ENCODE results near the gene CHFR.
"Not testable (repeated sequence)": the region's sequence is repeated elsewhere in the genome, so short reads cannot be mapped to it uniquely, and the experiment has no call there.

CHFR gene

DNA sequence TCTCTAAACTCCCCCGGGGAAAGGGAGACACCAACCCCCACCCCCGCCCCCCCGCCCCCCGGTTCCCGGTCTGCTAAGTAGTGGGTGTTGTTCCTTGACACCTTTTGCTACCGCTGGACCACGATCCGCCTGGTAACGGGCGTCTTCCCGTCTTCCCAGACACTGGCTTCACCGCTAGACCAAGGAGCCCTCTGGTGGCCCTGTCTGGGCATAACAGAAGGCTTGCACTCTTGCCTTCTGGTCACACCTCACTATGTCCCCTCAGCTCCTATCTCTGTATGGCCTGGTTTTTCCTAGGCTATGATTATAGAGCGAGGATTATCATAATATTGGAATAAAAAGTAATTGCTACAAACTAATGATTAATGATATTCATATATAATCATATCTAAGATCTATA is 78.0 kb downstream of the CHFR start:
- not testable (repeated sequence) for H4K20me1 ChIP-seq (ENCODE audit: insufficient read depth, low read length, poor library complexity, severe bottlenecking); H3K4me2 ChIP-seq (ENCODE audit: low read depth, low read length, poor library complexity, severe bottlenecking); H3K9me3 ChIP-seq (ENCODE audit: insufficient read depth, low read depth, low read length); H3K79me2 ChIP-seq (ENCODE audit: insufficient read depth, low read length); H3K9ac ChIP-seq (ENCODE audit: low read depth, low read length, poor library complexity, severe bottlenecking); H3K9me2 ChIP-seq (replicated peaks; ENCODE audit: low read depth, low read length); H2AFZ ChIP-seq (ENCODE audit: low read length); H3K27me3 ChIP-seq (ENCODE audit: insufficient read depth, low read length, poor library complexity, severe bottlenecking); H3F3A ChIP-seq (ENCODE audit: low read depth); H3K4me3 ChIP-seq (ENCODE audit: low read length, poor library complexity, severe bottlenecking)
- Histone ChIP-seq H3K36me3 (ENCODE audit: insufficient read depth, low read length) (peaks cover 23% of the 10 kb centered on the region; the same call in 1 of the 2 replicates), H3K4me1 (ENCODE audit: insufficient read depth, low read length, poor library complexity, severe bottlenecking) (peaks cover 15% of the 10 kb centered on the region)
- TF ChIP-seq, protein P1, sequence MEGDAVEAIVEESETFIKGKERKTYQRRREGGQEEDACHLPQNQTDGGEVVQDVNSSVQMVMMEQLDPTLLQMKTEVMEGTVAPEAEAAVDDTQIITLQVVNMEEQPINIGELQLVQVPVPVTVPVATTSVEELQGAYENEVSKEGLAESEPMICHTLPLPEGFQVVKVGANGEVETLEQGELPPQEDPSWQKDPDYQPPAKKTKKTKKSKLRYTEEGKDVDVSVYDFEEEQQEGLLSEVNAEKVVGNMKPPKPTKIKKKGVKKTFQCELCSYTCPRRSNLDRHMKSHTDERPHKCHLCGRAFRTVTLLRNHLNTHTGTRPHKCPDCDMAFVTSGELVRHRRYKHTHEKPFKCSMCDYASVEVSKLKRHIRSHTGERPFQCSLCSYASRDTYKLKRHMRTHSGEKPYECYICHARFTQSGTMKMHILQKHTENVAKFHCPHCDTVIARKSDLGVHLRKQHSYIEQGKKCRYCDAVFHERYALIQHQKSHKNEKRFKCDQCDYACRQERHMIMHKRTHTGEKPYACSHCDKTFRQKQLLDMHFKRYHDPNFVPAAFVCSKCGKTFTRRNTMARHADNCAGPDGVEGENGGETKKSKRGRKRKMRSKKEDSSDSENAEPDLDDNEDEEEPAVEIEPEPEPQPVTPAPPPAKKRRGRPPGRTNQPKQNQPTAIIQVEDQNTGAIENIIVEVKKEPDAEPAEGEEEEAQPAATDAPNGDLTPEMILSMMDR (conservative IDR thresholded peaks at IDR 0.05; ENCODE audit: low read length), result peak; percentile 30; the same call in 1 of the 2 replicates

DNA sequence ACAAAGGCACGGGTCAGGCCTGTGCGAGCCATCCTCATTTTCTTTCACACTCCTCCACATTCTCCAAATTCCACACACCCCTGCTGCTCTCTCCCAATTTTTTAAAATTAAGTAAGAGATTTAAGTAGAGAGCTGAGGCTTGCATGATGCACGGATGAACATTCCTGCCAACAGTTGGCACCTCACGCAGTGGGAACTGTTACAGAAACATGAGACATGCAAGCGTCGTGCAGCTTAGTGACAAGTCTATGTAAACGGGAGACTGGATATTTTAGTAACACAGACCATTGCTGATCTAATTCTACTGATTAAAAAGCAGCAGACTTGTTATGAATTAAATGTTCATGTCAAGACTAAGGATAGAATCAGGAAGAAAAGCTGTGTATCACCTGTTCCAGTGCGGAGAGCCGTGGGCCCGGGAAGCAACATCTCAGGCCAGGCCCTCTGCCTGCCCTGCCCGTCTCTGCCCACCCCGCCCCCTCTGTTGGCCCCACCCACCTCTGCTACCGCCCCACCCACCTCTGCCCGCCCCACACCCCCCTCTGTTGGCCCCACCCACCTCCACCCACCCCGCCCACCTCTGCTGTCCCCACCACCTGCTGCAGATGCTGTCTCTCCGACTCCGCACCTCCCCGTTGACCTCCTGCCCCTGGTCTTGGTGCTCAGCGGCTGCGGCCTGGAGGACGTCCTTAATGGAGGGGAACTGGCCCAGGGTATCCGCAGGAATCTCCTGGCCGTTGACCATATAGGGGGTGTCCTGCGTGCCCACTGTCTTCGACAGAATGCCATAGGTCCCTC is 79.9 kb downstream of the CHFR start:
- Histone ChIP-seq H3K4me3 (ENCODE audit: low read length, poor library complexity, severe bottlenecking) (no peak overlapping the region), H3K4me1 (ENCODE audit: insufficient read depth, low read length, poor library complexity, severe bottlenecking) (peaks cover 4% of the 10 kb centered on the region), H3K4me2 (ENCODE audit: low read depth, low read length, poor library complexity, severe bottlenecking) (no peak overlapping the region), H3K9ac (ENCODE audit: low read depth, low read length, poor library complexity, severe bottlenecking) (no peak overlapping the region), H3K79me2 (ENCODE audit: insufficient read depth, low read length) (no peaks in the 10 kb centered on the region), H3K36me3 (ENCODE audit: insufficient read depth, low read length) (peaks cover 39% of the 10 kb centered on the region; the same call in 1 of the 2 replicates), H3F3A (ENCODE audit: low read depth) (peaks cover 3% of the 10 kb centered on the region; the same call in 1 of the 2 replicates), H2AFZ (ENCODE audit: low read length) (no peak overlapping the region), H3K9me3 (ENCODE audit: insufficient read depth, low read depth, low read length) (no peaks in the 10 kb centered on the region; the same call in 1 of the 2 replicates), H3K27me3 (ENCODE audit: insufficient read depth, low read length, poor library complexity, severe bottlenecking) (no peaks in the 10 kb centered on the region), H3K9me2 (replicated peaks; ENCODE audit: low read depth, low read length) (no peaks in the 10 kb centered on the region), H4K20me1 (ENCODE audit: insufficient read depth, low read length, poor library complexity, severe bottlenecking) (no peaks in the 10 kb centered on the region)
- TF ChIP-seq EZH2phosphoT487 (IDR thresholded peaks at IDR 0.05; ENCODE audit: borderline replicate concordance), result no peak
- TF ChIP-seq, protein P1 (conservative IDR thresholded peaks at IDR 0.05; ENCODE audit: low read length), result no peak

DNA sequence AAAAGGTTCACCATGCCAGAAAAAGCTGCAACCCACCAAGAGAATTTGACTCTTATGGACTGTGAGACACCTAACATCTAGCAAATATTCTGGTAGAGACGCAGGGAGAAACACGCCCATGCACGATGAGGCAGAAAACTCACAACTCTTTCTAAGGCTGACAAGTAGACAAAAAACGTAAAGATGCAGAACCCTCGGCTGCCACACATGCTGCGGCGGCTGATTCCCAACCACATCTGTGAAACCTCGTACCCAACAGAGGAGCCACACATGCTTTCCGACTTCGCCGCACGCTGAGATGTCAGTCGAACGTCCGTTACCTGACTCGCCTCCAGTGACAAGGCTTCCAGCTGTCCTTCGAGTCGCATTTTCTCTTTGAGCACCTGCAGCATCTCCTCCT is 80.5 kb downstream of the CHFR start:
- no peaks in the 10 kb centered on the region for H4K20me1 ChIP-seq (ENCODE audit: insufficient read depth, low read length, poor library complexity, severe bottlenecking)
- peaks cover 39% of the 10 kb centered on the region; the same call in 1 of the 2 replicates for H3K36me3 ChIP-seq (ENCODE audit: insufficient read depth, low read length)

More for the DNA sequence above, 80.5 kb downstream of the CHFR start:
- H3K9me2 ChIP-seq (replicated peaks; ENCODE audit: low read depth, low read length), result no peaks in the 10 kb centered on the region
- H3K4me1 ChIP-seq (ENCODE audit: insufficient read depth, low read length, poor library complexity, severe bottlenecking), result no peaks in the 10 kb centered on the region
- H3K79me2 ChIP-seq (ENCODE audit: insufficient read depth, low read length), result no peaks in the 10 kb centered on the region
- no peak for TF ChIP-seq EZH2phosphoT487 (IDR thresholded peaks at IDR 0.05; ENCODE audit: borderline replicate concordance)
- TF ChIP-seq, protein P1 (conservative IDR thresholded peaks at IDR 0.05; ENCODE audit: low read length), result no peak
- no peak overlapping the region for H3K4me2 ChIP-seq (ENCODE audit: low read depth, low read length, poor library complexity, severe bottlenecking)
- no peak overlapping the region for H3K9ac ChIP-seq (ENCODE audit: low read depth, low read length, poor library complexity, severe bottlenecking)
- H2AFZ ChIP-seq (ENCODE audit: low read length), result no peak overlapping the region
- no peaks in the 10 kb centered on the region for H3F3A ChIP-seq (ENCODE audit: low read depth)
- no peaks in the 10 kb centered on the region for H3K27me3 ChIP-seq (ENCODE audit: insufficient read depth, low read length, poor library complexity, severe bottlenecking)
- H3K9me3 ChIP-seq (ENCODE audit: insufficient read depth, low read depth, low read length), result no peaks in the 10 kb centered on the region; the same call in 1 of the 2 replicates
- no peak overlapping the region for H3K4me3 ChIP-seq (ENCODE audit: low read length, poor library complexity, severe bottlenecking)

Data from Loucy (cell line).